ENCODE results near the gene MAGI2.
"Not testable (repeated sequence)": the region's sequence is repeated elsewhere in the genome, so short reads cannot be mapped to it uniquely, and the experiment has no call there.

MAGI2 gene

GRCh38 chr7:79461660-79462059, 8.2 kb upstream of the MAGI2 start:
- no peak for DNase-seq
- TF ChIP-seq POLR2A (IDR thresholded peaks at IDR 0.05; ENCODE audit: low read length) (no peak), GATA1 (IDR thresholded peaks at IDR 0.05; ENCODE audit: low read depth, low read length) (no peak)

- DNase-seq: no peak
- TF ChIP-seq POLR2A (IDR thresholded peaks at IDR 0.05; ENCODE audit: low read length) (no peak), GATA1 (IDR thresholded peaks at IDR 0.05; ENCODE audit: low read depth, low read length) (no peak)
These were observed 5.9 kb upstream of the MAGI2 start for GRCh38 chr7:79459381-79459780.

GRCh38 chr7:79458796-79459195, 5.3 kb upstream of the MAGI2 start:
- TF ChIP-seq POLR2A (IDR thresholded peaks at IDR 0.05; ENCODE audit: low read length) (no peak), GATA1 (IDR thresholded peaks at IDR 0.05; ENCODE audit: low read depth, low read length) (no peak)
- no peak for DNase-seq

GRCh38 chr7:79455173-79455790, 1.8 kb upstream of the MAGI2 start:
- TF ChIP-seq POLR2A (IDR thresholded peaks at IDR 0.05; ENCODE audit: low read length) (no peak), GATA1 (IDR thresholded peaks at IDR 0.05; ENCODE audit: low read depth, low read length) (no peak)
- no peak for DNase-seq

GRCh38 chr7:79454361-79454960, 994 bp upstream of the MAGI2 start:
- TF ChIP-seq POLR2A (IDR thresholded peaks at IDR 0.05; ENCODE audit: low read length) (no peak), GATA1 (IDR thresholded peaks at IDR 0.05; ENCODE audit: low read depth, low read length) (no peak)
- DNase-seq: no peak

GRCh38 chr7:79453266-79453557, 255 bp downstream of the MAGI2 start:
- DNase-seq: no peak
- no peak for TF ChIP-seq POLR2A (IDR thresholded peaks at IDR 0.05; ENCODE audit: low read length)
- TF ChIP-seq GATA1 (IDR thresholded peaks at IDR 0.05; ENCODE audit: low read depth, low read length): no peak

GRCh38 chr7:79452495-79453265, 787 bp downstream of the MAGI2 start:
- peak in 1 of 2 experiments; percentile 24 for DNase-seq
- TF ChIP-seq POLR2A (IDR thresholded peaks at IDR 0.05; ENCODE audit: low read length): no peak
- TF ChIP-seq GATA1 (IDR thresholded peaks at IDR 0.05; ENCODE audit: low read depth, low read length): no peak

GRCh38 chr7:79452032-79452494, 1.4 kb downstream of the MAGI2 start:
- peak; percentile 43 to 45 for DNase-seq
- TF ChIP-seq GATA1 (IDR thresholded peaks at IDR 0.05; ENCODE audit: low read depth, low read length) (no peak), POLR2A (IDR thresholded peaks at IDR 0.05; ENCODE audit: low read length) (no peak)

GRCh38 chr7:79451580-79451979, 1.9 kb downstream of the MAGI2 start:
- TF ChIP-seq GATA1 (IDR thresholded peaks at IDR 0.05; ENCODE audit: low read depth, low read length) (no peak), POLR2A (IDR thresholded peaks at IDR 0.05; ENCODE audit: low read length) (no peak)
- DNase-seq: no peak

- not testable (repeated sequence) for DNase-seq
These were observed 10.7 kb downstream of the MAGI2 start for GRCh38 chr7:79442766-79443165.

GRCh38 chr7:79436378-79436777, 17.1 kb downstream of the MAGI2 start:
- TF ChIP-seq GATA1 (IDR thresholded peaks at IDR 0.05; ENCODE audit: low read depth, low read length) (no peak), POLR2A (IDR thresholded peaks at IDR 0.05; ENCODE audit: low read length) (no peak)
- no peak for DNase-seq

GRCh38 chr7:79434867-79435266, 18.6 kb downstream of the MAGI2 start:
- TF ChIP-seq POLR2A (IDR thresholded peaks at IDR 0.05; ENCODE audit: low read length): no peak
- TF ChIP-seq GATA1 (IDR thresholded peaks at IDR 0.05; ENCODE audit: low read depth, low read length): no peak
- DNase-seq: no peak

- TF ChIP-seq POLR2A (IDR thresholded peaks at IDR 0.05; ENCODE audit: low read length) (no peak), GATA1 (IDR thresholded peaks at IDR 0.05; ENCODE audit: low read depth, low read length) (no peak)
- no peak for DNase-seq
These were observed 19.4 kb downstream of the MAGI2 start for GRCh38 chr7:79434098-79434497.

- TF ChIP-seq GATA1 (IDR thresholded peaks at IDR 0.05; ENCODE audit: low read depth, low read length) (no peak), POLR2A (IDR thresholded peaks at IDR 0.05; ENCODE audit: low read length) (no peak)
- no peak for DNase-seq
These were observed 23.1 kb downstream of the MAGI2 start for GRCh38 chr7:79430391-79430790.

GRCh38 chr7:79425665-79426064, 27.8 kb downstream of the MAGI2 start:
- DNase-seq: no peak
- TF ChIP-seq POLR2A (IDR thresholded peaks at IDR 0.05; ENCODE audit: low read length) (no peak), GATA1 (IDR thresholded peaks at IDR 0.05; ENCODE audit: low read depth, low read length) (no peak)
